Erythroblast (primary cell): ENCODE results near the gene MTRF1.
A peak's percentile ranks its signal among the peaks of the same experiment; 100 is the strongest.

Experiments used
- DNase-seq, 2 experiments: peaks; one replicate each; lab custom pipeline; 2025; lab: John Stamatoyannopoulos, UW
- GATA1 ChIP-seq: IDR thresholded peaks from 2 replicates; pipeline ENCODE4 v1.6.1; 2011; ENCODE audit warnings: low read depth, mild to moderate bottlenecking, control low read depth, low read length, moderate library complexity
- POLR2A ChIP-seq: IDR thresholded peaks from 2 replicates; pipeline ENCODE4 v1.6.1; 2011; ENCODE audit warnings: mild to moderate bottlenecking, low read length

MTRF1 gene

DNA sequence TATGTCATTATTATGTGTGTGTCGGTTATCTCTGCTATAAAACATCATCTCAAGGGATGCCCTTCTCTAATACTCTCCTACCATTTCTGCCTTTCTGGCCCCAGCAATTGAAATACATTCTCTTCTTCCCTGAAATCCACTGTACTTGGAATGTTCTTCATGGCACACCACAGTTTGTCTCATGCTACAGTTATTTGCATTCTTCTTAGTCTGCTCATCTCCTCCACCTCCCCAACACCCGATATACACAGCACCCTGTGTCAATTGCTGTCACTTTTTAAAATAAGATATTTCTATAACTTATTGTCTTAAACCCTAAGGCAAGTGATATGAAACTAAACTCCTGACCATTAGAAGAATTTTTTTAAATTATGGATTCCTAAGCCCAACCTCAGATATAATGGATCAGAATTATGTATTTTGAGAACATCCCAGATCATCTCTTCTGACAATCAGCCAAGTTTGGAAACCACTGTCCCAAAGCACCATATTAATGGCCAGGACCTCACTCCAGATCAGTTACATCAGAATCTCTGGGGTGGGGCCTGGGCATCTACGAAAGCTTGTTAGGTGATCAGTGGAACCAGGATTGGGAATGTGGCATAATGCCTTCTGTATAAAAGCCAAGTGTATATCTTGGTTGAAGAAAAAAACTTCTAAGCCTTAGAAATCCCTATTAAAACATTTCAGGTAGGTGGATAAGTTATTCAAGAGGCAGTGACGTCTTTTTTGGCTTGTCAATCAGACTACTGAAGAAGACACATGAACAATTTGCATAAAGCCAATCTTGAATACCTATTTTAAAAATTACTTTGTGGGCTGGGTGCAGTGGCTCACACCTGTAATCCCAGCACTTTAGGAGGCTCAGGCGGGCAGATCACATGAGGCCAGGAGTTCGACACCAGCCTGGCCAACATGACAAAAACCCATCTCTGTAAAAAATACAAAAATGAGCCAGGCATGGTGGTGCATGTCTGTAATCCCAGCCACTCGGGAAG lies 39.0 kb downstream of the MTRF1 start:
- TF ChIP-seq GATA1, result no peak
- no peak for TF ChIP-seq POLR2A
- no peak for DNase-seq

DNA sequence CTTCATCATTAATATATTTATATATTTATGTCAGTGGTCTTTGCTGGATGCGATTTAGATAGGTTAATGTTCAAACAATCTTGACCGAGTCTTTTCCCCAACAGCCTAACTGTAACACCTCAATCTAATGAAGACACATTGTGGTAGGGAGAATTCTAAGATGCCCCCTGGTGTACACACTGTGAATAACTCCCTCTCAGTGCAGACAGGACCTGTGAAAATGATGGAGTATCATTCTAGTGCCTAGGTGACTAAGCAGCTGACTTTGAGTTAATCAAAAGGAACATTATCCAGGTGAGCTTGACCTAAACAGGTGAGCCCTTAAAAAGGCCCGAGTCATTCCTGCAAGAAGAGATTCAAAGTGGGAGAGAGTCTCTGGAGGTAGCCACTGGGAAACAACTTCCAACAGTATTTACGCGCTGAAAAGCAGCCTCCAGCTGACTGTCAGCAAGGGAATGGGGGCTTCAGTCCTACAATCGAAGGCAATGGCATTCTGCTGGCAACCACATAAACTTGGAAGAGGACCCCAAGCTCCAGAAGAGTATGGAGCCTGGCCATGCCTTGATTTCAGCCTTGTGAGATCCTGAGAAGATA lies 41.0 kb downstream of the MTRF1 start:
- peak; percentile 68 to 82 for DNase-seq
- no peak for TF ChIP-seq GATA1
- no peak for TF ChIP-seq POLR2A

DNA sequence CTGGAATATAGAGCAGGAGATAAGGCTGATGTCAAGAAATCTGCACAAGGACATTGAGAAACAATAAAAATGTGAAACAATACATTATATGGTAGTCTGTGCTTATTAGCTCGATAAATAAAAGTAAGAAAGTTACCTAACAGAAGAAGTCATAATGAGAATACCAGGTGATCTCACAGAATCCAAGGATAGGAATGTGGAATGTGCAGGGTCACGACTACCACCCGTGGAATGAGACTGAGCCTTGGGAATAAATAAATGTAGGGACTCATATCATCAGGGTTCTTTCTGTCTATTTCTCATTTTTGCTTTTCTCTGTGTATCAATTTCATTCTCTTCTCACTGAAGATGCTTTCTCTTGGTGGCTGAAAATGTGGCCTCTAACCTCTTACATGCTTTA lies 43.0 kb downstream of the MTRF1 start:
- TF ChIP-seq POLR2A, result no peak
- TF ChIP-seq GATA1, result no peak
- no peak for DNase-seq

DNA sequence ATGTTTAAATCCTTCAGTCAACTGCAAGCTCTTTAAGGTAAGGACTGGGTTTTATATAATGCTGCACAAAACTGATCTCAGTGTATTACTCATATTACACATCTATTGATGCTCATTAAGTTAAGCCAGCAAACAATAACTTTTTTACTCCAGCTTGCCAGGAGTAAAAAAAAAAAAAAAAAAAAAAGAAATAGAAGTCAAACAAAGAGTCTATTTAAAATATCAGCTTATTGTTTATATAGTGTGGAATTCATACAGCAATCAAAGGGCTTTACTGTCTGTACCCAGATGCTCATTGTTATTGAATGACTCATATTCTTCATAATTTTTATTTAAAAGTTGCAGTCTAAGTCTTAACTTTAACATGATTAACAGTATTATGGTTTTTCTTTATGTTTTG lies 47.2 kb downstream of the MTRF1 start:
- TF ChIP-seq GATA1 (no peak), POLR2A (no peak)
- no peak for DNase-seq

DNA sequence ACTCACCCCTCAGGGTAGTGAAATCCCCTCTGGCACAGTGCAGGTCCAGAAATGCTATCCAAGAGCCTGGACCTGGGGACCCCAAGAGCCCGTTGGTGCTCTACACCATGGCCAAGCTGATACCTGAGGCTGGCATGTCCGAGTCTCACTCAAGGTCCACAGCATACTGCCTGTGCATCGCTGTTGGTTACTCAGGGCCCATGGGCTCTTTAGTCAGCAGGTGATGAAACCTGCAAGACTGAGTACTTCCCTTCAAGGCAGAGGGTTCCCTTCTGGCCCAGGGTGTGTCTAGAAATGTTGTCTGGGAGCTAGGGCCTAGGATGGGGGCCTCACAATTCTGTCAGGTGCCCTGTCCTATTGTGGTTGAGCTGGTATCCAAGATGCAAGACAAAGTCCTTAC lies 49.5 kb downstream of the MTRF1 start:
- no peak for DNase-seq
- no peak for TF ChIP-seq POLR2A

DNA sequence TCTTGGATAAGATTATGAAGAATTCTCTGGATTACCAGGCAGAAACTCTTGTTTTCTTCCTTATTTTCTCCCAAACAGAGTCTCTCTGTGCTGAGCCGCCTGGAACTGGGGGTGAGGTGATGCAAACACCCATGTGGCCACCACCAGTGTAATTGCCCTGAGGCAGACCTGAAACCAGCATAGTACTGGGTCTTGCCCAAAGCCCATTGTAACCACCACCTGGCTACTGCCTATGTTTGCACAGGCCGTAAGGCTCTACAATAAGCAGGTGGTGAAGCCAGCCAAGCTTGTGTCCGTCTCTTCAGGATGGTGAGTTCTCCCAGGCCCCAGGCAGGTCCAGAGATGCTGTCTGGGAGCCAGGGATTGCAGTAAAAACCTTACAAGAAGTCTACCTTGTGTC lies 50.1 kb downstream of the MTRF1 start:
- TF ChIP-seq GATA1 (no peak), POLR2A (no peak)
- no peak for DNase-seq

DNA sequence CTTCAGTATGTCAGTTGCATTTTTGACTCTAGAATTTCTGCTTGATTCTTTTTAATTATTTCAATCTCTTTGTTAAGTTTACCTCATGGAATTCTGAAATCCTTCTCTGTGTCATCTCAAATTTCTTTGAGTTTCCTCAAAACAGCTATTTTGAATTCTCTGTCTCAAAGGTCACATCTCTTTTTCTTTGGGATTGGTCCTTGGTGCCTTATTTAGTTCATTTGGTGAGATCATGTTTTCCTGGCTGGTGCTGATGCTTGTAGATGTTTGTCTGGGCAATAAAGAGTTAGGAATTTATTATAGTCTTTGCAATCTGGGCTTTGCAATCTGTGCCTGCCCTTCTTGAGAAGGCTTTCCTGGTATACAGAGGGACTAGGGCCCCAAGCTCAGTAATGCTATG lies 50.5 kb downstream of the MTRF1 start:
- DNase-seq, result no peak

DNA sequence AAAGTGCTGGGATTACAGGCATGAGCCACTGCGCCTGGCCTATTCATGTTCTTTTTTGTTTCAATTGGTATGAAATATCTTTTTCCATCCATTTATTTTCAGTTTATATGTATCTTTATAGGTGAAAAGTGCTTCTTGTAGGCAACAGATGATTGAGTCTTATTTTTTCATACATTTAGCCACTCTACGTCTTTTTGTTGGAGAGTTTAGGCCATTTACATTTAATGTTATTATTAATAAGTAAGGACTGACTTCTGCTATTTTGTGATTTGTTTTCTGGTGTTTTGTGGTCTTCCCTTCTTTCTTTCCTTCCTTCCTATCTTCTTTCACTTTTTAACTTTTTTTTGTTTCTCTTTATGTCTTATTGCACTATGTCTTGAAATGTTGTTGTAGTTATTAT lies 52.3 kb downstream of the MTRF1 start:
- DNase-seq, result no peak
- TF ChIP-seq GATA1 (no peak), POLR2A (no peak)

More for the DNA sequence above, 50.5 kb downstream of the MTRF1 start:
- TF ChIP-seq POLR2A (no peak), GATA1 (no peak)

DNA sequence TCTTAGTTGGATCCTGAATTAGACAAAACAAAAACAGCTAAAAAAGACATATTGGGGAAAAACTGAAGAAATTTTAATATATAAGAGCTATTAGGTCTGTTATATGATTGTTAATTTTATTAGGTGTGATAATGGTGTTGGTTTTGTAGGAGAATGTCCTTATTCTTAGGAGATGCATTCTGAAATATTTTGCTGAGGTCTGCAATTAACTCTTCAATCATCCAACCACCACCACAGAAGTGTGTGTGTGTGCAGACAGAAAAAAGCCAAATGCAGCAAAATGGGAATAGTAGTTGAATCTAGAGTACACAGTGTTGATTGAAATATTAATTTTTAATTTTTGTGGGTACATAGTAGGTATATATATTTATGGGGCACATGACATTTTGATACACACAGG lies 56.9 kb downstream of the MTRF1 start:
- TF ChIP-seq GATA1, result no peak
- no peak for DNase-seq

DNA sequence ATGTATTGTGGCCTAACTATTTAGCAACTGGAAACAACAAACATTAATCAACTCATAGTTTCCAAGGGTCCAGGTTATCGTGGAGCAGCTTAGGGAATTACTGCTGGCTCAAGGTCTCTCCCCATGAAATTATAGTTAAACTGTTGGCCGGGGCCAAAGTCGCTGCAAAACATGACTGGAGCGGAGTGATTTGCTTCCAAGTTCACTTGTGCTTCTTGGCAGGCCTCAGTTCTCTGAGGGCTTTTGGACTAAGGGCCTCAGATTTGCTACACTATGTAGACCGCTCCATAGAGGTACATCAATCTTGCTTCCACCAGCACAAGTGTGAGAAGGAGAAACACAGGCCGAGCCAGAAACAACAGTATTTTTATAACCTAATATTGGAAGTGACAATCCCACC lies 59.6 kb downstream of the MTRF1 start:
- no peak for TF ChIP-seq POLR2A
- no peak for TF ChIP-seq GATA1

DNA sequence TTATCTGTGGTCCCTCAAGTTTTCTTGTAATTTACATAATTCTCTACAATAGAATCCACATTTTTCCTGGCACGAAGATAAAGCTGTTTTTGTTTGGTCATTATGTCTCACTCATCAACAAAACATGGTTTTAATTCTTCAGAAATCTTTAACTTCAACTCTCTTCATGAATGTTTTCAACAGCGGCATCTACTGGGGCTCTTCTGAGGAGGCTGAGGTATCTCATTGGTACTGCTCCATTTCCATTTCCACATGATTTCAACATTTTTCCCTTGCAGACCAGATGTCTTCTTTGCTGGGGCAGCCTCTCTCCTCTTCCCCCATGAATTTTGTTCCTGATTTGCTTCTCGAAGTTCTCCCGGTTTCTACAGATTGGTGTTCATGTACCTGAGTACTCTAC lies 63.2 kb downstream of the MTRF1 start:
- no peak for DNase-seq
- TF ChIP-seq GATA1 (no peak), POLR2A (no peak)

More for the DNA sequence above, 59.6 kb downstream of the MTRF1 start:
- no peak for DNase-seq

DNA sequence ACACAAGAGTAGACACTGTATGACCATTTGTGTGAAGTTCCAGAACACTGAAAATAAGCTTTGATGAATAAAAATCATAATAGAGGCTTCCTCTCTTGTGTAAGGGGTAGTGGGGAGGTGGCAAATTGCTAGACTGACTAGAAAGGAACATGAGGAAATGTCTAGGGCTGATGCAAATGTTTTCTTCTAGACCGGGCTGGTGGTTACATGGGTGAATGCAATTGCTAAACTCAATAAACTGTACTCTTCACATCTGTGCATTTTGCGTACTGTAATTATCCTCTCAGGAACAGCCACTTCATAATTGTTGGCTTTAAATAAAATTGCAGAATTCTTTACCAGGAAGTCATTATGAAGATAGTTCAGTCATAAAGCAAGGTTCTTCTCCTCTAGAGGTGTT lies 63.9 kb downstream of the MTRF1 start:
- no peak for DNase-seq
- TF ChIP-seq POLR2A, result no peak
- TF ChIP-seq GATA1, result no peak

DNA sequence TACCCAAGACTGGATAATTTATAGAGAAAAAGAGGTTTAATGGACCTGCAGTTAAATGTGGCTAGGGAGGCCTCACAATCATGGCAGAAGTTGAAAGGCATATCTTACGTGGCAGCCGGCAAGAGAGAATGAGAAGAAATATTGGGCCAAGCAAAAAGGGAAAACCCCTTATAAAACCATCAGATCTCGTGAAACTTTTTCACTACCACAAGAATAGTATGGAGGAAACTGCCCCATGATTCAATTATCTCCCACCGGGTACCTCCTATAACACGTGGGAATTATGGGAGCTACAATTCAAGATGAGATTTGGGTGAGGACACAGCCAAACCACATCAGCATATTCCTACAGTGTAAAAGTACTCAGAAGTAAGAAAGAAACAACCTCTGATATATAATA lies 64.3 kb downstream of the MTRF1 start:
- TF ChIP-seq GATA1 (no peak), POLR2A (no peak)
- DNase-seq, result no peak

DNA sequence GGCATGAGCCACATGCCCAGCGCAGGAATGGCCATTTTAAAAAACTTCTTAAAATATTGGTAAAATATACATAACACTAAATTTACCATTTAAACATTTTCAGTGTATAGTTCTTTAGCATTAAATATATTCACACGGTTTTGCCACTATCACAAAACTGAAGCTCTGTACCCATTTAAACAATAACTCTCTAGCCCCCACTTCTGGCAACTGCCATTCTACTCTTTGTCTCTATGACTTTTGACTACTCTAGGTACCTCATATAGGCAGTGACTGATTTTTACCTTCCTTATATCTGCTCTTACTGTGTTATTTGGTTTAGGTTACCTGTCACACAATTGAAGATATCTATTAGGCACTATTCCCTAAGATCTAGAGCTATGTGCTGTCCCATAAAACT lies 66.8 kb downstream of the MTRF1 start:
- TF ChIP-seq GATA1 (no peak), POLR2A (no peak)
- DNase-seq, result peak; percentile 14 to 20
